Measurements from ENCODE around the gene SUGCT.
A peak's percentile ranks its signal among the peaks of the same experiment; 100 is the strongest.

The SUGCT gene

DNA sequence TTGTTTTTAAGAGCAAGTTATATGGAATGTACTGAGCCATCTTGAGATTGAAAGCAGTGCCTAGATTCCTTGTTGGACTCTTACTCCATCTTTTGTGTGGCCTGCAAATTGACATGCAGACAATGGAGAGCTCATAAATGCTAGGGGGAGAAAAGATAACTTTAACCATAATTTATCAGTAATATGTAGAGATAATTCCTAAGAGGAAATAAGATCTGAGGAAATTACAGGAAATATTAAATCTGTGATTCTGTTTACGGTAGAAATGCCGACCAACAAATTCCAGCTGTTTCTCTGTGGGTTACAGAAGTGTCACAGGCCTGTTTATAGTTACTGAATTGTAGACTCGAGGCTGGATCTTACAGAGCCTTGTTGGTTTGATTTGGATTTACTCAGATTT is 348.0 kb downstream of the SUGCT start:
- no peak for DNase-seq

DNA sequence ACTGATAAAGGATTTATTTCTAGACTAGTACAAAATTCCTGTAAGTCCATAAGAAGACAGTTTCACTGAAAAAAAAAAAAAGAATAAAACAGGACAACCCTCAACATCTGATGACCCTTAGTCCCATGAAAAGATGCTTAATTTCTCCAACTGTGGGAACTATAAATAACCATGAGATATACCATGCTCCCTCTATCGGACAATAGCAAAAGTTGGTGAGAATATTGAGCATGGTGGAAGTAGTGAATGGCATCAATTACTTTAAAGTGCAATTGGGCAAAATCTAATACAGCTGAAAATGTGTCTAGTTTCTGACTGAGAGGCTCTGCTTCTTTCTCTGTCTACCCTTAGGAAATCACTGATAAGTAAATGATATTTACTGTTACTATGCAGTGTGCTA is 348.8 kb downstream of the SUGCT start:
- no peak for DNase-seq

DNA sequence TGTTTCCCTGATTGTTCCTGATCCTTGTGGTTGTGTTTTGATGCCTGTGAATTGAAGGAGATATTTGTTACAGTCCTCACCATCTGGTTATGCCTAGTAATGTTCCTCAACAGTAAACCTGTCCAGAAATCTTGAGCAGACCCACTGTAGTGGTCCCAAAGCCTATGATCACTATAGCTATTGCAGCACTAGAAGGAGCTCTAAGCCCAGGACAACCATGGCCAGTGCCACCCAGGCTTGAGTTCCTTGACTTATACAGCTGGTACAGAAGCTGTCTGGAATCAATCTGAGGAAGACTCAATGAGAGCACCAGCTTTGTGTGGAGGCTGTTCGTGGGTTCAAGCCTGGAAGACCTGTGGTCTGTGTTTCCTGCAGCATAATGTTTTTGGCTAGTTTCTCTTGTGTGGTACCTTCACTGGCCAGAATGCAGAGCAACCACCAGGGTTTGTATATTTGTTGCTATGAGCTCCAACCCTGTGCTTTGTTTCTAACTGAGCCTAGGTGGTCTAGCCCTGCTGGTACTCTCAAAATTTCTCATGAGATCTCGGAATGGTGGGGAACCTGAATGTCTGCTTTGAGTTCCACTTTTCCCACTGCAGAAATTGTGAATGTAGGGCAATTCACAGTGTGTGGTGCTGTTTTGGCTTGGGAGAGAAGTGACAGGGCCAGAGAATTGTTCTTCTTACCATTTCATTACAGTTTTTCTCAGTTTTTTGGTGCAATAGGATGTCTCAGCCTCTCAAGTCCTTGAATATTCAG is 355.2 kb downstream of the SUGCT start:
- no peak for DNase-seq

DNA sequence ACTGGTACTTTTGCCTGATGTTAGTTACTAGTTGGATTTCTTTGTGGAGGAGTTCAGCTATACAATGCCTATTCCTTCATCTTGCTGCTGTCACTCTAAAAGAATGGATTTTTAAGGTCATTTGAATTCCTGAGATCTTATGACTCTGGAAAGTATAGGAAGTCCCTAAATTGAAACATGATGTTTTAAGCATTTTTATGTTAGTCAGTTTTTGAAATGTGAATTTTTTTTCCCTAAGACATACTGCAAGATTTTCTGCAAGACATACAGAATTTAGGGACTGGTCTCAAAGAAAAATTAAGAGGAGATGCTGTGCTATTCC is 355.8 kb downstream of the SUGCT start:
- peak; percentile 77 for DNase-seq

DNA sequence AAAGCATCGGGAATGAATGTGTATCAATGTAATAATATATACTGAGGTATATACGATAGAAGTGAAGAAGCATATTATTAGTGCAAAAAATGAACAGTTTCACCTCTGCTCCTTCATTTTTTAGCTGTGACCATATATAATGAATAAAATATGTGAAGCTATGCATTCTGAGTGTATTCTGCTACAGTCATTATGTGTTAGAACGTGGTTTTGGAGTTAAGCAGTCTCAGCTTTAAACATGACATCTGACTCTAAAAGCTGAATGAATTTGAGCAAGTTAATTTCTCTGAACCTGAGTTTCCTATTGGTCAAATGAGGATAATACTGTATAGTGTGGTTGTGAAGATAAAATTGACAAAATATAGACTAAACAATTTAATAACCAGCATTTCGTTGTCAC is 358.1 kb downstream of the SUGCT start:
- DNase-seq = peak; percentile 51

DNA sequence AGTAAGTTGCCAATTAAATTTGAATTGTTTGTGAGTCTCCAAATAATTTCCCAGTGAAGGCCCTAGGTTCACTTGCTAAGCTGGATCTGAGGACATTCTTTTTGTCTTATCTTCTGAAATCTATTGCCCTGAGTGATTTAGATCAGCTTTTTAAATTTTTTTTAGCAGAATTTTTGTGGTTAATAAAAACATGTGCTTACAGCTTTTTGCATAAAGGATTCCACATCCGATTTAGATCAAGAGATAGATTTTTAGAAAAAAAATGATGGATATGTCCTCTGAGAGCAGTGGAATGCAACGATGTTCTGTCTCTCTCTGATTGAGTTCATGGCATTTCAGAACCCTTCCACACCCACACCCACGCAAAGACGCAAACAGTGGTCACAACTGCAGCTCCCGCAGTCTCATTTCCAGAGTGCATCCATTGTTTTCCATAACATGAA is 358.8 kb downstream of the SUGCT start:
- DNase-seq = peak; percentile 92

DNA sequence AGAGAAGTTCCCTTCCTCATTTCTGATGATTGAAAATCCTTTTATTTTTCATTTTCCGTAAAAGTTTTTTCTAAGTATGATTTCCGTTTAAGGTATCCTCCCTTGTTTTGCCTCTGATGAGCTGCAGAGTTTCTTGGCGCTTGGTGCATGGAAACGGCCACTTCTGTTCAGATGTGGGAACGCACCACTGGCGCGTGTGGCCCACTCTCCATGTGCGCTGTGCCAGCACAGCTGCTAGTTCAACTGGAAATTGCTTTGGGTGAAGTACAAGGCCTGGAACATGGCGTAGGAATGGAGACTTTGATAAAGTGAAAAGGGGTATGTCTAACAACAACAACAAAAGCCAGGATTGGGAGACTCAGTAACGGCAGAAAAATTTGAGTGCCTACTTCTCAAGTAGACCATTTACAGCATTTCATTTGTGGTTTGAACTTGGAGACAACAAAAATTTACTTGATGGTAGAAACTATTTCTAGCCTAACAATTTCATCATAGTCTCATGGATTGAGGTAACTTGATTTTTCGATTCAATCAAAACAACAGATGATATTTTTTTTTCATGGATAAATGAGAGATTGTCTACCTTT is 364.2 kb downstream of the SUGCT start:
- DNase-seq = peak; percentile 51

DNA sequence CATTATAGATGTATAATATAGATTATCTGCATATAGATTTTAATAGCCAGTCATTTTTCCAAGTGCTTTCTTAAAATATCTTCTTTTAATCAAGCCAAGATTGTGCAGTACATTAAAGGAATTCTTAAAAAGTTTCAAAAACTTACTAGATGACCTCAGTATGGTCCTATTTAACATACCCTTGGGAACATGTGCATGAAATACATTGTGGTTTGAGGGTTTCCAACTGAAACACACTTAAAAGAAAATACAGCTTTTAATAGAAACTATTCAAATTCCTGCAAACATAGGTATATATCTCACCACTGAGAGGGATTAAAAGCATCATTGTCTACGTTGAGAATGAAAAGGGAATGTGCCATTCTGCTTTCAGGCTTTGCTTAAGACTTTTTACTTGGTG is 364.9 kb downstream of the SUGCT start:
- peak; percentile 78 for DNase-seq

DNA sequence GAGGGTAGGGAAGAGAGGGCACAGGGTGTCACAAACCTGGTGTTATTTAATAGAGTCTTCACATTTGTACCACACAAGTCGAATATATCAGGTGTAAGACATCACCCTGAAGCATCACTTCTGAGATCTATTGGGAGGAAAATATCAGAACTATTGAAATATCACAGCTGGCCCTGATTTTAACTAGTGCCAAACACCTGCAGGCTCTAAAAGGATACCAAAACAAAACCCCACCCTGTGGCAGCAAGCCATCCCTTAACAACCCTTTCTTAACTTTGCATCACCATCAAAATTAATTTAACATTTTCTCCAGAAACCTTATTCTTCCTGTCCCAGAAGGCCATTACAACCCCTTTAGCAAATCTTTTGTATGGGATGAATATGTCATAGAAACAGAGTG is 365.4 kb downstream of the SUGCT start:
- no peak for DNase-seq

DNA sequence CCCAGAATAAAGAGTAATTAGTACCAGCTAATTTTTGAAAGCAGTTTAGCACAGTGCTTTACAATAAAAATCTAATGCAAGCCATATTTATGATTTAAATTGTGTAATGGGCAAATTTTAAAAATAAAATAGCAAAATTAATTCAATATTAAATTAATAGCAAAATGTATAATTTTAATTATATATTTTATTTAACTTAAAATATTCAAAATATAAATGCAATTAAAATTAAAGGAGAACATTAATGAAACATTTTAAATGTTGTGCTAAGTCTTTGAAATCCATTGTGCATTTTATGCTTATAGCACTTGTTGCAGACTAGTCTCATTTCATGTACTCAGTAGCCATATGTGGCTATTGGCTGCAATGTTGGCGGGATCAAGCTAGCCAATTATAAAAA is 367.6 kb downstream of the SUGCT start:
- DNase-seq = no peak

DNA sequence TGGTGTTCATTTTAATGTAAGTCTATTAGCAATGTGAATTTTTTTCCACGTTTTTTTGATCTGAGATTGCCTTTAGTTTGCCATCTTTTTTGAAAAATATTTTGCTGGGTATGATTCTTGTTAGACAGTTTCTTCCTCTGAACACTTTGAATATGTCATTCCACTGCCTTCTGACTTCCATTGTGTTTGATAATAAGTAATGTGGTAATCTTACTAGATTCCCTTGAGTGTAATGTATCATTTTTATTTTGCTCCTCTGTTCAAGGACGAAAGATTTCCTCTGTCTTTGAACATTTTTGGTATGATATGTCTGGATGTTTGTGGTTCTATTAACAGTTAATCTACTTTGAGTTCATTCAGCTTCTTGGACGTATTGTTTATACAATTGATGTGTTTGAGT is 371.4 kb downstream of the SUGCT start:
- DNase-seq = no peak

DNA sequence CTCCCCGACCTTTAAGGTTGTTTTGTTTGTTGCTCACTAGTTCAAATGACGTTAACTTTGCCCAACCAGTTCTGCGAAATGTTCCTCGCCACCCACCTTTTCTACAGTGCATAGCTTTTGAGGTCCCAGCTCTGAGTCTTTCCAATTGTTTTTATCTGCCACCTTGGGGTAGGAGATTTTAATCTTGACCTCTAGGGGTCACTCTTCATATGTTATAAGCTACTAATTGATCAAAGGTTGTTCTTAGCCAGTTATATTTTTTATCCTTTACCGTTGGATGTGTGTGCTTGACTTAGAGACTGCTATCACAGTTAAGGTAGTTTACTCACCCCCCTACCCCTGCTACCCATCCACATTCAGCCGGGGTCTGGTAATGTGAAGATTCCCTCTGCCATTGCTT is 372.4 kb downstream of the SUGCT start:
- no peak for DNase-seq

DNA sequence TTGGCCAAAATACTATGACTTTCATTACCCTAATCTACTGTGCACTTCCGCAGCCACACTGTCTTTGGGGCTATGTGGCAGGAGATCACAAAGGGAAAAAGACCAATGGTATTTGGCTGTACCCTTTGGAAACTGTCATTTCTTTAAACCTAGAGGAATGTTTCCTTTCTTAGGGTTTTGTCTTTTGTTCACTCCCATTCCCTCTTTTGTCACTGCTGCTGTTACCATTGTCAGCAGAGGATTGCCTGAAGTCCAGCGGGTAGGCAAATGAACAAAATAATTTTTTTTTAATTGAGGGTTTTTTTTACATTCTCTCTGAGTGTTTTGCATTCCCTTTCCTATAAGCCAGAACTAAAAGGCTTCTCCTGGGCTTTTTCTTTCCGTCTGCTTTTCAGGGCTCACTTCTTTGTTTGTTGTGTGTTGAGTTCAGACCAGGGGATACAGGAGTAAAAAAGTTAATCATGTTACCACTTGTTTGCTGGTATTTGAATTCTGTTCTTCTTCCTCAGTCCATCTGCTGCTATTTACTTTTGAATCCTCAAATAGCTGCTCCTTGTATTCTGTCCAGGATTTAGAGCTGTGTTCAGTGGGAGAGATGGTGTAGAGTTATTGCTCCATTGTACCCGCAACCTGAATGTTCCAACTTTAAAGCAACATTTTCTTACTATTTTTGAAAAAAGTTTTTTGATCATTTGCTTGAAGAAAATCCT is 374.6 kb downstream of the SUGCT start:
- no peak for DNase-seq

DNA sequence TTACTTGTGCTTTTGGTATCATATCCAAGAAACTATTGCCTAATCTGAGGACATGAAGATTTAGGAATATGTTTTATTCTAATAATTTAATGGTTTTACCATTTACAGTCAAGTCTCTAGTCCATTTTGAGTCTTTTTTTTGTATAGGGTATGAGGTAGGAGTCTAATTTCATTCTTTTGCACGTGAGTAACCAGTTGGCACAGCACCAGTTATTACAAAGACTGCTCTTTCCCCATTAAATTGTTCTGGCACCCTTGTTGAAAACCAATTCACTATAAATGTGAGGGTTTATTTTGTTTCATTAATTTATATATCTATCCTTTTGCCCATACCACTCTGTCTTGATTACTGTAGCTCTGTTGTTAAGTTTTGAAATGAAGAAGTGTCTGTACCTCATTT is 381.6 kb downstream of the SUGCT start:
- peak; percentile 62 for DNase-seq

DNA sequence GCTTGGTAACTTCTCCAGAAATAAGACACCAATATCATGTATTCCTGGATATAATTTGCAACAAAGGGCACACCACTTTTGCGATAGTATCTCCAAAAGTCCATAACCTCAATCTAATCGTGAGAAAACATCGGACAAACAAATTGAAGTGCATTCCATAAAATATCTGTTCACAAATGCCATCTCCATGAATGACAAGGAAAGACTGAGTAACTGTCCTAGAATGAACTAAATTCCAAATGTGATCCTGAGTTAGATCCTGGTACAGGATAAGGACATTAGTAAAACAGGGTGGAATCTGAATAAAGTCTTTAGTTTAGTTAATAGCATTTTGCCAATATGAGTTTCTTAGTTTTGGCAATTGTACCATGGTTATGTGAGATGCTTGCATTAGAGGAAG is 384.2 kb downstream of the SUGCT start:
- DNase-seq = no peak

DNA sequence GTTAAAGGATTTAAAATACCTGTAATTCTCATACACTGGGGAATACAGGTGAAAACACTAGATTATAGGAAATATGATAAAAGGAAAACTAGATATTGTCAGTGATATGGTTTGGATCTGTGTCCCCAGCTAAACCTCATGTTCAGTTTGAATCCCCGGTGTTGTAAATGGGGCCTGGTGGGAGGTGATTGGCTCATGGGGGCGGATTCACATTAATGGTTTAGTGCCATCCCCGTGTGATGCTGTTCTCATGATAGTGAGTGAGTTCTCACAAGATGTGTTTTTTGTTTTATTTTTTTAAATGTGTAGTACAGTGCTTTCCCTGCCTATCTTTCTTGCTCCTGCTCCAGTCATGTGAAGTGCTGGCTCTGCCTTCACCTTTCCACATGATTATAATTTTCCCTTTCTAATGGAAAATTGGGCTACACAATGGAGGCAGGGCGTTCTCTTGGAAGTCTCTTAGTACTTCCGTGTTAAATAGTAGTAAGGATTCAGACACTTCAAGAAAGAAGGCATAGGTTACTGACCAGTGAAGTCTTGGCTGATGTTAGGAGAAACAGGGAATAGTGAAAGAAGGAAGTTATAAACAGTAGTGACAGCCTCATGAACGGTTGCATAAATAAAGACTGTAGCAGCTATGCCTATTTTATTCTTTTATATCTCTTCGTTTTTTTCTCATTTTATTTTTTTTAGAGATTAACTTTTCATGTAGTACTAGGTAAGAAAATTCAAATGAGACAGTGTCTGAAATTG is 386.4 kb downstream of the SUGCT start:
- no peak for DNase-seq

DNA sequence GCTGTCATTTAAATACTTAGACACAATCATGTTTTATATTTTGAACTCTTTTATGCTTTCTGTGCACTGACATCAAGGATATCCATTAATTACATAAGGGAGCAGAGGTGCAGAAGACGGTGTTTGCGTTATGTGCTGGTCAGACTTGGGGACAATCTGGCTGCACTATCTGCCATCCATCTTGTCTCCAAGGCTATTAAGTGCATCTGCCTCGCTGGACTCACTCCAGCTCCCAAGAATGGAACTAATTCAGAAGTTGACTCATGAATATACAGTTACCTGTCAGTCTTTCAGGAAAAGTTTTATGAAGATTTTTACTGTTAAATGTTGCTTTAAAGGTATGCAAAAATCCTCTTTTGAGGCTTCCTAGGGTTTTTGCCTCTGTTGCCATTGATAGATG is 391.0 kb downstream of the SUGCT start:
- no peak for DNase-seq

DNA sequence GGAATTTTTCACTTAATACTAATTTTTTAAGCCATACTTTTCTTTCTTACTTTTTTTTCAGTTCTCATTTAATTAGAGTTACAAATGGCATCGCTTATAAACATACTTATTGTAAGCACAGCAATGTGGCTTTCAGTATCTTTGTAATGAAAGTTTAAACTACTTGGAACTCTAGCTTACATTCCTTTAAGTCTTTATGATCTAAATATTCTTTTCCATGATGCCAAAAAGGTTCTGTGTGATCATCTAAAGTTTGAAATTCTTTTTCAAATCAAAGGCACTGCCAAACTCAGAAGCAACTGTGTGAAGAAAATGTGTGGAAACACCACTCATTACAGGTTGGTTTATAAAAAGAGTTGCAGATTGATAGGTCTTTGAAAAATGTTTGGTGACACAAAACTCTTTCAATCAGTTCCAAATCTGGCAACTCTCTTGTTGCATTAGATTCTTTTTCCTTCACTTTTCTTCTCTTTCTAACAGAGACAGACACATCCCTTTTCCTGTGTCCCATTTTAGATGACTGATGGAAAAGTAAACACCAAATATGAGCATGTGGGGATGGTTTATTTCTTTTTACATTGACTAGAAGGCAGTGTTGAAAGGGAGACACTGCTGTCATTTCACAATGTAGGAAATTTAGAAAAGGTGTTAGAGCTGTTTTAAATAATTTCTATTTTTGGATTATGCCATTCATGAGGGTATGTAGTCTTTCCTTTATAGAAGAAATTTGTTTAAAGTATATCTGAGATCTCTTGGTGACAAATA is 392.3 kb downstream of the SUGCT start:
- no peak for DNase-seq

DNA sequence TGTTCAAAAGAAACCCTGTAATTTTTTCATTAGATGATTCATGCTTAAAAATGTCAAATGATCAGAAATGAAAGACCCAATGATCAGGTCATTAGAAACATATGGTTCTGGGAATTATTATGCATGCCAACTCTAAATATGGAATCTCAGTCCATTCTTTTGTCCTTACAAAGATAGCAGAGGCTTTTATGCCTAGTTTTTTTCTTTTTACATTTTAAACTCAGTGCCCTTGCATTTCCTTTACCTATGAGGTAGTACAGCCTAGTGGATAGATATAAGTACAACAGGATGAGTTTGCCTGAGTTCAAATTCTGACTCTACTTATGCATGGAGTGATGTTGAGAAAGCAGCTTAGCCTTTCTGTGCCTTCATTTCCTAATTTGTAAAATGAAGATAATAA is 392.9 kb downstream of the SUGCT start:
- peak; percentile 64 for DNase-seq

DNA sequence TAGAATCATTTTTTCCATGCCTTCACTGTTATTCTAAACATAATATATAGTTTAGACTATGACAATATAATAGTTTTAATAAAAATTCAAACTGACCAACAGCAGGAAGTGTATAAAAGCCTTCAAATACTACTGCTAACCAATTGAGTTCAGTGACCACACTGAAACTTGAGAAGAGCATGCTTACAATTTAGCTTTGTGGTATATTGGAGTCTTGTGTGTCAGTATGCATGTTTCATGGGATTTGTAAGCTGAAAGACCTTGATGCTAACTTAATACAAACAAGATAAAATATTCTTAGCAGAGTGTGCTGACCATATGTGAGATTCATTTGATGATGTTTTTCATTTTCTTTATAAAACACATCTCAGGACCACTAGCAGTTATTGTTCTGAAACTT is 395.5 kb downstream of the SUGCT start:
- DNase-seq = no peak

DNA sequence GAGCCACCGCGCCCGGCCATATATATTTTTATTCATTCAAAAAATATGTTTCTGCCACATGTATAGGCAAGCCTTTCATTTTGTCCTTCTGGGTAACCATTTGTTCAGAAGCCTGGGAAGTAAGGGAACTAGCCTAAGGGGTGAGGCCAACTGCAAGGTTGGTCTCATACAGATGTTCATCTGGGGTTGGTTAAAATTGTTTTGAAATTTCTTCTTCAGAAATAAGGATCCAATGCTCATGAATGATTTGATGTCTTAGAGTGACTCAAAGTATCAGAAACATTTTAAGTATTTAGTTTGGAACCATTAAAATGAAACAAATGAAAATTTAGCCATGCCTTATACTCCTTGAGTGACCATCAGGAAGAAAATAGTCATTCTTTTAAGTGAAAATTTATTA is 397.2 kb downstream of the SUGCT start:
- DNase-seq = no peak

DNA sequence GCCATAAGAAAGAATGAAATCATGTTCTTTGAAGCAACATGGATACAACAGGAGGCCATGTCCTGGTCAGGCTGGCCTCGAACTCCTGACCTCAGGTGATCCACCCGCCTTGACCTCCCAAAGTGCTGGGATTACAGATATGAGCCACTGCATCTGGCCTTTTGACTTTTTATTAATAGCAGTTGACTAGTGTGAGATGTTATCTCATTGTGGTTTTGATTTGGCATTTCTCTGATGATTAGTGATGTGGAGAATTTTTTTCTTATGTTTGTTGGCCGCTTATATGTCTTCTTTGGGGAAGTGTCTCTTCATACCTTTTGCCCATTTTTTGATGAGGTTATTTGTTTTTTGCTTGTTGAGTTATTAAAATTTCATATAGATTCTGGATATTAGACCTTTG is 400.9 kb downstream of the SUGCT start:
- no peak for DNase-seq

DNA sequence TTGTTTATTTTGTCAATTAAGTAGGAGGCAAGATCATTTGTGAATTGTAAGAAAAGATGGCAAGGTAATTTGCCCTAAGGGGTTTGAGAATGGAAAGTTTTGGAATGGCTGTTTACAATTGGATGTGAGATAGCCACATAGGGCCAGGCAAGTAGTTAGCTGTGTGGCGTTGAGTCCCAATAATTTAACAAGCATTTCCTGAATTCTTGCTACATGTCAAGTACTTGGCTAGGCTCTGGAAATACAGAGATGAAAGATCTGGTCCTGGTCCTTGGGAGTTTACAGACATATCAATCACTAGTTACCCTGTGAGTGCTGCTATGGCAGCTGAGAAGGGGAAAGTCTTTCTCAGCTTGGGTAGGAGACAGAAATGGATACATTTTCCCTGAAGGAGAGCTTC is 401.6 kb downstream of the SUGCT start:
- DNase-seq = no peak

Data from fibroblast of skin of right biceps (primary cell).